Muscle of arm (tissue), 12 donors: Measurements from ENCODE around the gene LCTL. TPM values are rescaled to one million over a fixed set of nuclear protein-coding genes. Genes with fewer than 3 reads are reported as not detected.

Source experiments
- DNase-seq: peaks from one replicate; pipeline ENCODE4 v3.0.0-alpha.2; 2013
- polyA plus RNA-seq, 12 donors: library from polyadenylated mRNA; unstranded; fragments of 120-200 nt; gene quantifications; one replicate each; pipeline ENCODE4 v1.2.1, GENCODE V29; 2013; ENCODE audit not compliant: insufficient read length in 12 of 12

Gene LCTL
- polyA plus RNA-seq, 12 donors: 0.09 to 0.62 (median 0.21) TPM; not detected in 2

DNA sequence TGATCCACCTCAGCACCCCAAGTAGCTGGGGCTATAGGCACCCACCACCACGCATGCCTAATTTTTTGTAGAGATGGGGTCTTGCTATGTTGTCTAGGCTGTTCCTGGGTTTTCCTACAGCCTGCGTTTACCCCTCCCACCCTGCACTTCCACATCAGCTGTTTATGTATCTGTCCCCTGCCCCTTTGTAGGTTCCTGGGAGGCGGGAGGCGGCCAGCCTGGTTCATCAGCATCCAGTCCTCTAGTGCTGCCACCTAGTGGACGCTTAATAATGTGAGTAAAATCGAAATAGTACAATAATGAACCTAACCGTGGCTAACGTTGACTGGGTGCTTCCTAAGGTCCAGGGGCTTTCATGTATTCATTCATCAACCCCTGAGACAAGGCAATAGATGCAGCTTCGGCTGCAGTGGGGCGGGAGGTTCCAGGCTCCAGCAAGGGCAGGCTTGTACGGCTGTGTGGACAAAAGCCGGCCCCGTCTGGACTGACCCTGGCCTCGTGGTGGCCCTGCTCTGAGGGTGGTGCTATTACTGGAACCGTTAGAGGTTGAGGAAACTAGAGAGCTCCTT is 1.2 kb upstream of the LCTL start:
- DNase-seq: peak; percentile 66

DNA sequence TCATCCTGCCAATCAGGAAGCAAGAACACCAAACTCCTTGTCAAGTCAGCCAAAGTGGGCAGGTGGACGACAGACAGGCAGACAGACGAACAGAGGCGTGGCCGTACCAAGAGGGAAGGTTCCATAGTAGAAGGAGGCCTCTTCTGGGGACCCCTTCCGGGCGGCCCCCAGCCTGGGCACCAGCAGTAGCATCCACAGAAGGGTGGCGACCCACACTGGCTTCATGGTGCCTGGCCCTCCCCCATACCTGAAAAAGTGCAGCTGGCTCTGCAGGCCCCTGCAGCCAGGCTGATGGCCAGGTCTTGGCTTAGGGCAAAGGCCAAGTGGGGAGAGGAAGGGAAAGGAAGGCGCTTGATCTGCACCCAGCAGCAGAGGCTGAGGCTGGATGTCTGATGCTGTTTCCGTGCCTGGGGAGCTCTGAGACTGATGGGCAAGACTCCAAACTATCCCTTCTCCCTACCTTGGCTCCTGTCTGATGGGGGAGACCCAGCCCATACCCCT is 607 bp downstream of the LCTL start:
- DNase-seq: no peak

GRCh38 chr15:66564136-66565041 is 1.4 kb downstream of the LCTL start:
- DNase-seq: no peak

GRCh38 chr15:66563566-66564110 is 2.2 kb downstream of the LCTL start:
- no peak for DNase-seq

GRCh38 chr15:66563126-66563525 is 2.7 kb downstream of the LCTL start:
- DNase-seq: no peak

- no peak for DNase-seq
Observed at GRCh38 chr15:66560856-66561525, 4.8 kb downstream of the LCTL start.

DNA sequence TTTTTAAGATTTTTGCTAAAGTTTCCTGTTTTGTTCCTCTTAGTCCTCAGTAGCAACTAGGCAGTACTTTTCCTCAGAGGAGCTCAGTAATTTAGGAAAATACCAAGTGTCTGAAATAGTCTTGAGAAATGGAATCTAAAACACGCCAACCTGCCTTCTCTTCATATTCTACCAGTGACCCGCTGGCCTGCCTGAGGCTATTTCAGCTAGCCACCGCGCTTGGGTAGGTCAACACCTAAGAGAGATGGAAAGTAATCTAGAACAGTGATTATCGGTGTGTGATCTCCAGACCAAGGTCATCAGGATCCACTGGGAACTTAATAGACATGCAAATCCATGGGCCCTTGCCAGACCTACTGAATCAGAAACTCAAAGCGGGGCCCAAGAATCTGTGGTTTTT is 7.5 kb downstream of the LCTL start:
- DNase-seq: no peak

- DNase-seq: no peak
Observed at GRCh38 chr15:66555685-66556084, 10.1 kb downstream of the LCTL start.

GRCh38 chr15:66545255-66545654 is 20.5 kb downstream of the LCTL start:
- DNase-seq: no peak

GRCh38 chr15:66542896-66543295 is 22.9 kb downstream of the LCTL start:
- DNase-seq: no peak

GRCh38 chr15:66535056-66535455 is 30.7 kb downstream of the LCTL start:
- DNase-seq: no peak

- DNase-seq: no peak
Observed at GRCh38 chr15:66524838-66525237, 41.0 kb downstream of the LCTL start.

DNA sequence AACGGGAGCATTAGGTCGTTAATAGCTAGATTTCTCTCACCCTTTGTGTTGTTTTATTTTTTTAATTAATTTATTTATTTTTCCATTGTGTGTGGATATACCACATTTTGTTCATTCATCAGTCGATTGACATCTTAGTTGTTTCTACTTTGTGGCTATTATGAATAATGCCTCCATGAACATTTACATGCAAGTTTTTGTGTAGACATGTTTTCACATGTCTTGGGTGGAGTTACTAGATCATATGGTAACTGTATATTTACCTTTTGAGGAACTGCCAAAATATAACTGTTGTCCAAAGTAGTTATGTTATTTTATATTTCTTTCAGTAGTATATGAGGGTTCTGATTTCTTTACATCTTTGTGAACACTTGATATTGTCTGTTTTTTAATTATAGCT is 41.9 kb downstream of the LCTL start:
- DNase-seq: no peak

DNA sequence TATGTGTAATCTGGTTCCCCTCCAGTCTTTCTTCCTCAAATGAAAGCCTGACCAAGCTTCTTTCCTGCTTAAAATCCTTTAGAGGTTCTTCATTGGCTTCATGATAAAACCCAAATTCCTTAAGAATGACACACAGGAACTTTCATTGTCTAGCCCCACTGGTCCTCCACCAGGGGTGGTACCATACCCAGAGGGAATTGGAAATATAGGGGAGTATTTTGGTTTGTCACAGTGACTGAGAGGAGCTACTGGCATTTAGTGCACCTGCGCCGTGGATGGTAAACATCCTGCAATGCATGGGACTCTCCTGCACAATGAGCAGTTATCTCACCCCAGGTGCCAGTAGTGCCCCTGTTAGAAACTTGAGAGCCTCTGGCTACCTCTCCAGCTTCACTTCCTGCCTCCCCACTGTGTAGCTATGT is 49.9 kb downstream of the LCTL start:
- DNase-seq: no peak

DNA sequence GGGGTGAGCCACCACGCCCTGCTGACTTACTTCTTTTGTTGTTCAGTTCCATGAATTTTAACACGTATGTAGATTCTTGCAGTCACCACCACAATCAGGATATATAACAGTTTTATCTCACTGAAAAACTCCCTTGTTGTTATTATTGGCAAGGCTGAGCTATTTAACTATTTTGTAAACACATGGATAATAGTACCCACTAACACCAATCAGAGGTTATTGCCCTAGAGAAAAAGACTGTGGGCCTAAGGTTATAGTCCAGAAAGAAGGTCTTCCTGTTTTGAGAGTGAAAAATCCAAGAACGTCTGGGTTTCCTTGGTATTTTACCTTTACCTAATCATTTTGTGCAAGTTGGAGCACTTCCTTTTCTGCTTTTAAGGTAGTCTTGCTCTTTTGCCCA is 51.2 kb downstream of the LCTL start:
- DNase-seq: no peak

DNA sequence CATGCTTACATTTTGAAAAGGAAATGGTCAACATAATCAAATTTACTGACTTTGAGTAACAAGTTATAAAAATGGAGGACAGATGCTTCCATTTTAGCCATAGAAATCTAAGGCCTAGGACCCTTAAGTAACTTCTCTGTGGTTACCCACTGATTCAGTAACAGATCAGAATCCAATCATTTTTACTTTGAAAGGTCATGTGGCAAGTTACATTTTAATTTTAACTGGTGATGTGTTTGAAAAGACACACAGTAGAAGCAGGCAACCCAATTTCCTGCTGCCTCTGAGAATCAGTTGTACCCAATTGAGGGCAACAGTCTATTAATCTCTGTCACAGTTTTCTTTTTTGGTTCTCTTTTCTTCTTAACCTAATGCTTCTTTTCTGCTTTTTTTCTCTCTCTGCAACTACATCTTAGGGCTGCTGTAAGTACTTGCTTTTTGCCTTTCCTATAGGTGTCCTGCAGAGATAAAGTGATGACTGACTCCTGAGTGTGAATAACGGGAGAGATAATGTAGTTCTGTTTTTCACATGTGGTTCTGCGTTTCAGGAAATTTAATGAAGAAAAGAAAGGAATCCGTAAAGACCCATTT is 57.4 kb downstream of the LCTL start:
- DNase-seq: no peak

GRCh38 chr15:66505818-66506217 is 60.0 kb downstream of the LCTL start:
- DNase-seq: no peak

DNA sequence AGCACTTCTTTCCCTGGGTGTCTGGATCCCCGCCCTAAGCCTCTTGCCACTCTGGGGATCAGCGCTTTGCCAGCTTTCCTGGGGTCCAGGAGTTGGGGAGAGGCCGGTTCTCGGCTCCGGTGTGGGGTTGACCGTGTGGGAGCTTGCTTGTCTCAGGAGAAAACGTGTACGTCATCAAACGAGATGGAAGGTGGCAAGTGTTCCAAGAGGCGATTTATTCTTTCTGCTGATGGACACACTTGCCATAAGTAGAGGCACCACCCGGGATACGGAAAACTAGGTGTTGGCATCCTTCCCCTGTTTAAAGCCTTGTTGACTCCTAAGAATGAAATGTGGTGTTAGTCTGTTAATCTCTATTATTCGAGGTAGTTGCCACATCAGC is 60.4 kb downstream of the LCTL start:
- DNase-seq: no peak

- DNase-seq: peak; percentile 91
Observed at GRCh38 chr15:66504563-66505429, 61.0 kb downstream of the LCTL start, which contains the start of the genes RPL4 and ZWILCH. TSS of gene RPL4 (minus strand) at chr15:66504855. CDS start at chr15:66504790, 65 bp downstream. TSS of gene ZWILCH (plus strand) at chr15:66505326. CDS start at chr15:66505339, 13 bp downstream.

DNA sequence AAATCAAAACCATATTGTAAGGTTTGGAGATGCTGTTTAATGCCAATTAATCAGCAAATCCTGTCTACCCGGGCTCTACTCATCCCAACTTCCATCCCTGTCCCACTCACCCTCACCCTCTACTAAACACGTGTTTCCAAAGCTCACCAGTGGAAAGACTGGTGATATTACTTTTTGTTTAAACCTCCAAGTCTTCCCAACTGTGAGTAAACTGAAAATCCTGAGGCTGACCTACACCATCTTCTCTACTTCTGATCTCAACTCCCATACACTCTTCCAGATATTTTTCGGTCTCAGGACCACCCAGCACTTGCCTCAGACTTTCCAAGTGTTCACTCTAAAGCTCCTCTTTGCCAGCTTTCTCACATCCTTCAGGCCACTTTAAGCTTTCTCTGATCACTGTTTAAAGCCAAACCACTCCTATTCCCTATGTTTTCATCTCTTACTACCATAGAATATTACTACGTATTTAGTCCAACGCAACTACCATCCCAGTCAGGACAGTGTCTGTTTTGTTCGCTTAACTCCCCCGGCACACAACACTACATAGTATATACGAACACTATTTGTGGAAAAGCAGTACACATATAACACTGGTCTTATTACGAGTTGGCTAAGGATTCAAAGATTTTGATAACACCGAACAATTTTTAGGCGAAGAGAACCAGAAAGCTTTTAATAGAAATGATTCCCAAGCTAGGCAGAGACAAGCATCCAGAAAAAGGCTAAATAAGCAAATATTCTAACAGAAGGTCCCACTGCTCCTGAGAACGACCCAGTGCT is 61.8 kb downstream of the LCTL start:
- no peak for DNase-seq
